WTC11 (cell line): ENCODE measurements around the gene EFCC1.

Experiments used
- ATF3 ChIP-seq: sonication (generic); formaldehyde crosslinking; conservative IDR thresholded peaks from 2 replicates; pipeline ENCODE4 v1.8.1; 2022; ENCODE audit warnings: mild to moderate bottlenecking, missing genetic modification reagents
- GABPB1 ChIP-seq: sonication (generic); formaldehyde crosslinking; IDR thresholded peaks from 2 replicates; pipeline ENCODE4 v1.8.1; 2023; ENCODE audit warnings: mild to moderate bottlenecking, missing genetic modification reagents
- IRF1 ChIP-seq: sonication (generic); formaldehyde crosslinking; IDR thresholded peaks from 2 replicates; pipeline ENCODE4 v1.8.0; 2023; ENCODE audit warnings: missing genetic modification reagents
- NFYB ChIP-seq: sonication (generic); formaldehyde crosslinking; conservative IDR thresholded peaks from 2 replicates; pipeline ENCODE4 v1.8.0; 2022; ENCODE audit warnings: low read depth, missing genetic modification reagents
- OVOL2 ChIP-seq: fragments of 250-450 bp; sonication (Bioruptor Pico); IDR thresholded peaks from 2 replicates; pipeline ENCODE4 v1.9.0; 2021; ENCODE audit warnings: mild to moderate bottlenecking, borderline replicate concordance
- RELA ChIP-seq: sonication (generic); formaldehyde crosslinking; IDR thresholded peaks from 2 replicates; pipeline ENCODE4 v1.8.1; 2022; ENCODE audit warnings: missing genetic modification reagents, mild to moderate bottlenecking, borderline replicate concordance
- TEAD1 ChIP-seq: sonication (generic); formaldehyde crosslinking; IDR thresholded peaks from 2 replicates; pipeline ENCODE4 v1.8.0; 2022; ENCODE audit warnings: mild to moderate bottlenecking, missing genetic modification reagents
- TP53 ChIP-seq: sonication (generic); formaldehyde crosslinking; IDR thresholded peaks from 2 replicates; pipeline ENCODE4 v1.8.1; 2023; ENCODE audit warnings: mild to moderate bottlenecking, missing genetic modification reagents
- ZNF671 ChIP-seq: fragments of 250-450 bp; sonication (Bioruptor Pico); IDR thresholded peaks from 2 replicates; pipeline ENCODE4 v1.8.0; 2021; ENCODE audit warnings: mild to moderate bottlenecking
- TF ChIP-seq, protein P1 (sequence below): fragments of 200-600 bp; IDR thresholded peaks from 2 replicates; pipeline ENCODE4 v1.8.0; 2022; ENCODE audit warnings: antibody characterized with exemption

- no peak for TF ChIP-seq OVOL2 (CRISPR knock-in tag)
- TF ChIP-seq, protein P1, sequence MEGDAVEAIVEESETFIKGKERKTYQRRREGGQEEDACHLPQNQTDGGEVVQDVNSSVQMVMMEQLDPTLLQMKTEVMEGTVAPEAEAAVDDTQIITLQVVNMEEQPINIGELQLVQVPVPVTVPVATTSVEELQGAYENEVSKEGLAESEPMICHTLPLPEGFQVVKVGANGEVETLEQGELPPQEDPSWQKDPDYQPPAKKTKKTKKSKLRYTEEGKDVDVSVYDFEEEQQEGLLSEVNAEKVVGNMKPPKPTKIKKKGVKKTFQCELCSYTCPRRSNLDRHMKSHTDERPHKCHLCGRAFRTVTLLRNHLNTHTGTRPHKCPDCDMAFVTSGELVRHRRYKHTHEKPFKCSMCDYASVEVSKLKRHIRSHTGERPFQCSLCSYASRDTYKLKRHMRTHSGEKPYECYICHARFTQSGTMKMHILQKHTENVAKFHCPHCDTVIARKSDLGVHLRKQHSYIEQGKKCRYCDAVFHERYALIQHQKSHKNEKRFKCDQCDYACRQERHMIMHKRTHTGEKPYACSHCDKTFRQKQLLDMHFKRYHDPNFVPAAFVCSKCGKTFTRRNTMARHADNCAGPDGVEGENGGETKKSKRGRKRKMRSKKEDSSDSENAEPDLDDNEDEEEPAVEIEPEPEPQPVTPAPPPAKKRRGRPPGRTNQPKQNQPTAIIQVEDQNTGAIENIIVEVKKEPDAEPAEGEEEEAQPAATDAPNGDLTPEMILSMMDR: no peak
- no peak for TF ChIP-seq GABPB1
- TF ChIP-seq IRF1 (CRISPR knock-in tag): no peak
- TF ChIP-seq RELA (CRISPR knock-in tag): no peak
- no peak for TF ChIP-seq ZNF671 (CRISPR knock-in tag)
- no peak for TF ChIP-seq TEAD1 (CRISPR knock-in tag)
- TF ChIP-seq TP53: no peak
- no peak for TF ChIP-seq NFYB (CRISPR knock-in tag)
- no peak for TF ChIP-seq ATF3
Measured at GRCh38 chr3:128975276-128975675, 25.8 kb upstream of the EFCC1 start.
